IPS DF 4.7 (cell line): ENCODE results near the gene ITPKC.

Experiments
- DNase-seq: peaks from one replicate; pipeline ENCODE4 v3.0.0-alpha.2; 2013; ENCODE audit warnings: low spot score; ENCODE audit errors: extremely low read depth

Gene ITPKC

DNA sequence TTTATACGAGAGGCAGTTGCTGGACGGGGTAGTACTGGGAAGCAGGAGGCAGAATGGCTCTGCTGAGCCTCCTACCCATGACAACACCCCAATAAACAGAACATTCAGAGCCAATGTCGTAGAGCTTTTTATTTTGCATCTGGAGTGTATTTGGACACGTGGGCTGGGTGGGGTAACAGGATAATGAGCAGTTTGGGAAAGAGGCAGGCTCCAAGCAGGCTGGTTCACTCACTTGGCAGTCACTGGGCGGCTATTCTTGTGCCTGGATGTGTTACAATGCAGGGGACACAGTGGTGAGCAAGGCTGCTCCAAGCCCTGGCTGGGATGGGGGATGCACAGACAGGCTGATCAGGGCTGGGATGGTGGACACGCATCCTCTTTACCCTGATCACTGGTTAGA, 23.8 kb downstream of the ITPKC start:
- no peak for DNase-seq

DNA sequence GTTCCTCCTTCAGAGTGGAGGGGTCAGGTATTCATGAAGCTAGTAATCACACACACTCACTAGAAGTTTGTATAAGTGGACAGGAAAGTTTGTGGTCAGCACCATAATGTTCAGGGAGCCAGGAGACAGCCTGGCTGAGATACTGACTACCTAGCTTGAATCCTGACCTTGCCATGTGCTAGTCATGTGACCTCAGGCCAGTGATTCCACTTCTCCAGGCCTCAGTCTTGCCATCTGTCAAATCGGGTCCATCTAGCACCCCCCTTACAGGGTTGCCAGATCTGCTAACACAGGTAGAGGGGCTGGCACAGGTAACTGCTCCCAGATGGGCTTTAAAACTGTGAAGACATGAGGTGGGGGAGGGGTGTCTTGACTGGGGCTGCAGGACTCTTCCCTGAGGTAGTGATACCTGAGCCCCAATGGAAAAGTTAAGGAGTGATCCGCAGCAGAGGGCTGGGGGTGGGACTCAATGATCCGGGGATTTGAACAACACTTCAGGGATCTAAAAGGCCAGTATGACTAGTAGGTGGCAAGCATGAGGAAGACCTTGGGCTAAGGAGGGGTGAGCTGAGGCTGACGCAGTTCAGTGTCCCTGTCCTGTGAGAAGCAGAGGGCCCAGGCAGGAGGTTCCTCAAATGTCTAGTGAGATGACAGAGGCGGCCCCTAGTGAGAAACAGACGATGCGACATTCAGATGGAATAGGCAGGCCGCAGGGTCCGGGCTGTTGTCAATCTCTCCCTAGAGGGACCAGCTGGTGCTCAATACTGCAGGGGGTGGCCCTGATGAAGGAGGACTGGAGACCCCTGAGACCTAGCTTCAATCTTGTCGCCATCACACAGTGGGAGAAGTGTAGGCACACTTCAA, 24.8 kb downstream of the ITPKC start:
- DNase-seq = no peak

DNA sequence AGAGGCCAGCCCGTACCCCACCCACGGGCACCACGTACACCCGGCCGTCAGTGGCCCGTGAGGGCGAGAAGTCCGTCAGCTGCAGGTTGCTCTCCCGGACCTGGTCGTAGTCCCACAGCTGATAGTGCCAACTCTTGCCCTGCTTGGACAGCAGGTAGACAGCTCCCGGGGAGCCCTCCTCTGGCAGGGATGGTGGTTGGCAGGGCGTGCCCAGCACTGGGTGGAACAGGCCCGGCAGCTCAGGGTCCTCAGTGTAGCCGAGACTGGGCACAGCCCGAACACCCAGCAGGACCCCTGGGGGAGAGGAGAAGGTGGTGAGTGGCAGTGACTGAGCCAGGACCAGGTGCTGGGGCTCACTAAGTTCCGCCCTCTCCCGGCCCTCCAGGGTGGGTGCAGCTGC, 25.6 kb downstream of the ITPKC start:
- no peak for DNase-seq

DNA sequence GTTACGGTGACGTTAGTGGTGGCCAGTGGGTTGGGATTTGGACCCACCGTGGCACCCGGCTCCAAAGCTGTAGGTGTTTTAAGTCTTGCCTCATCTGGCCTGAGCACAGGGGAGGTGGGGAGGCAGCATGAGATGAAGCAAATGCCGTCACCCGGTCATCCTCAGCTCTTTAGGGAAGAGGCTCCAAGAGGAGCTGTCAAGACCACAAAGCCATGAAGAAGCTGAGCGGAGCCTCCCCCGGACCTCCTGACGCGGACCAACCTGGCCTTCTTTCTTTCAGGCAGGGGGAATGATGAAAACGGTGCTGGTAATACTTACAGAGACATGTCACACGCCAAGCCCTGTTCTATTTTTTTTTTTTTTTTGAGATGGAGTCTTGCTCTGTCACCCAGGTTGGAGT, 26.0 kb downstream of the ITPKC start:
- DNase-seq = no peak

DNA sequence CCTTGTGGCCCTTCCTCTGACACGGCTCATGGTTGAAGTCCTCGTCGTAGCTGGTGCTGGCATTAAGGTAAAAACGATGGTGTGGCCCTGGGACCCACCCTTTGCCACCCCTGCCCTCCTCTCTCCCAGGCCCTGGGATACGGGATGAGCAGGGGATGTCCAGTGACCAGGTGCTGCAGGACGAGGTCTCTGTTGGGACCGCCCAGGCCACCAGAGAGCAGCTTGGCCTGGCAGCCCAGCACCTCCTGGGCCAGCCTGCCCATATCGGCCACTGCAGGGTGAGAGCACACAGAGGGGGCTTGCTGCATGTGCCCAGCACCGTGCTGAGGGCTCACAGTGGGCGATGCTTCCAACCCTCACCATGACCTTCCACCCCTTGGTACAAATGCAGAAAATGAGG, 27.0 kb downstream of the ITPKC start:
- no peak for DNase-seq

DNA sequence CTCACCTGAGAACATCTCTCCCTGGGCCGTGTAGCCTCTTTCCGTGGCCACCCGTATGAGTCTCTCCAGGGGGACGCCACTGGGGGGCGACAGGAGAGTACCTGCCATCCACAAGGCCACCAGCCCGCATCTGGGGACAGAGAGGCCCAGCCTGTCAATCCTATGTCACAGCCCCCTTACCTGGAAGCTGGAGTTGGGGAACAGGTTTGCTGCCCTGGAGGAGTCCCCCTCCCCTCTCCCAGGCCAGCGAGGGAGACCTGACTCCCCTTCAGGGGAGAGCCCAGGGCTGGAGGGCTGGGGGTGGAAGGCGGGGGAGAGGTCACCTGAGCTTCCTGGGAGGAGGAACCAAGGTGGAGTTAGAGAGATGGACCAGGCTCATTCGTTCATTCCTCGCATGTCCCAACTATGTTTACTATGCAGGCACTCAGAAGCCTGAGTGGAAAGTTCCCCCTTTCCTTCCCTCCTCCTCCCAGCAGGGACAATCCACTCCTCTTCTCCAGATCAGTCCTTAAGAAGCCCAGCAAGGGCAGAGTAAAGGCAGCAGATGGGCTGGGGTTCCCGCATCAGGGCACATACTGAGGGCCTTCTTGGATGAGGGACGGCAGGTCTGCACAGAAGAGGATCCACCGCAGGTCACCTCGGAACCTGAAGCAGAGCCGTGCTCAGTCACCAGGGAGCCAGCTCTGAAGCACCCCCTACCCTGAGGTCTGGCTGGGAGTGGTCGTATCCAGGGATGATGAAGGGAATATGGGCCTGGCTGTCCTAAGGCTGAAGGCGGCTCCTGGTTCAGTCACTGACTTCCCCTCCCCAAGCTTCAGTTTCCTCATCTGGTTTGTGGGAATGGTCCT, 27.9 kb downstream of the ITPKC start:
- no peak for DNase-seq

DNA sequence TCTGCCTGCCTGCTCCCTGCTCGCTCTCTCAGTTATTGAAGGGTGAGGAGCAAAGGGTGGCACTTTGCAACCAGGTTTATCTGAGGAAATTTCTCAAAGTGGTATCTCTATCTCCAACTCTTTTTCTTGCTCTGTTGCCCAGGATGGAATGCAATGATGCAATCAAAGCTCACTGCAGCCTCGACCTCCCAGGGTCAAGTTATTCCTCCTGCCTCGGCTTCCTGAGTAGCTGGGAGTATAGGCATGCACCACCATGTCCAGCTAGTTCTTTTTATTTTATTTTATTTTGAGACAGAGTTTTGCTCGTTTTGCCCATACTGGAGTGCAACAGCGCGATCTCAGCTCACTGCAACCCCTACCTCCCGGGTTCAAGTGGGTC, 28.5 kb downstream of the ITPKC start:
- no peak for DNase-seq

DNA sequence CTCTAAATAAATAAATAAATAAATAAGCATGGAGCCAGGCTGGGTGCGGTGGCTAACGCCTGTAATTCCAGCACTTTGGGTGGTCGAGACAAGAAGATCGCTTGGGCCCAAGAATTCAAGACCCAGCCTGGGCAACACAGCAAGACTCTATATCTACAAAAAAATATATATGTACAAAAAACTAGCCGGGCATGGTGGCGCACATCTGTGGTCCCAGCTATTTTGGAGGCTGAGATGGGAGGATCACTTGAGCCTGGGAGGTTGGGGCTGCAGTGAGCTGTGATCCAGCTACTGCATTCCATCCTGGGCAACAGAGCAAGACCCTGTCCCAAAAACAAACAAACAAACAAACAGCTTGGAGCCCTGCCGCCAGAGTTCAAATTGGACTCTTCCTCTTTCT, 30.6 kb downstream of the ITPKC start:
- no peak for DNase-seq

DNA sequence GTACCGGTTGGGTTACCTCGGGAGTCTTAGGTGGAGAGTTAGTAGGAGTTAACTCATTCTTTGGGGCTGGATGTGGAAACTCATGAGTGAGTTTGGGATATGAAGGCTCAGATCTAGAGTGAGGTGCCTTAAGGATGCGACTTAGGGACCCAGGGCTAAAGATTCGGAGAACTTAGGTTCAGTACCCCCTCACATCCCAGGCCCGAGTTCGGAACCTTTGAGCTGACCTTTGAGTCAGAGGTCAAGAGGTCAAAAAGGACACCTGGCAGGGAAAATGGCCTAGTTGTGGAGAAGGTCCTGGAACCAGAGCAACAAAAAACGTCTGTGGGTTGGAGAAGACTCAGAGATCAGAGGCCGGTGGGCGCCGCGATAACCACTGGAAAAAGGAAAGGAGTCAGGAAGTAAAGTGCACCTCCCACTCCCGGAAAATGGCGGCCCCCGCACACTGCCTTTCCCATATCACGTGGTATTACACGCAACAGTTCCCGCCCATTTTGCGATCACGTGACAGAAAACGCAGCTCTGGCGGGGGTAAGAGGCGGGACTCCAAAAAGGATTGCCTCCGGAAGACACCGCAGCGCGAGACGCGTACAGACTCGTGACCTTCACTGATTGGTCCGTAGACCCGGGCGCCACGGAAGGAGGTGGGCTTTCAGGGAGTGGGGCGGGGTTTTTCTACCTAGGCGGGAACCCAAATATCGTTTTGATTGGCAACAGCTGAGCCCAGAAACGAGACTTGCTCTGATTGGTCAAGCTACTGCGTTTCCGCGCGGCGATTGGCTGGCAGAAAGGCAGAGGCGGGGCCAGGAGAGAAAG, 33.4 kb downstream of the ITPKC start, which contains the start of gene ACTMAP:
ACTMAP (minus strand) TSS at position 420 of the 816 bp plus-strand sequence. CDS start 674 bp downstream, outside the sequence.
- peak; percentile 99 for DNase-seq

DNA sequence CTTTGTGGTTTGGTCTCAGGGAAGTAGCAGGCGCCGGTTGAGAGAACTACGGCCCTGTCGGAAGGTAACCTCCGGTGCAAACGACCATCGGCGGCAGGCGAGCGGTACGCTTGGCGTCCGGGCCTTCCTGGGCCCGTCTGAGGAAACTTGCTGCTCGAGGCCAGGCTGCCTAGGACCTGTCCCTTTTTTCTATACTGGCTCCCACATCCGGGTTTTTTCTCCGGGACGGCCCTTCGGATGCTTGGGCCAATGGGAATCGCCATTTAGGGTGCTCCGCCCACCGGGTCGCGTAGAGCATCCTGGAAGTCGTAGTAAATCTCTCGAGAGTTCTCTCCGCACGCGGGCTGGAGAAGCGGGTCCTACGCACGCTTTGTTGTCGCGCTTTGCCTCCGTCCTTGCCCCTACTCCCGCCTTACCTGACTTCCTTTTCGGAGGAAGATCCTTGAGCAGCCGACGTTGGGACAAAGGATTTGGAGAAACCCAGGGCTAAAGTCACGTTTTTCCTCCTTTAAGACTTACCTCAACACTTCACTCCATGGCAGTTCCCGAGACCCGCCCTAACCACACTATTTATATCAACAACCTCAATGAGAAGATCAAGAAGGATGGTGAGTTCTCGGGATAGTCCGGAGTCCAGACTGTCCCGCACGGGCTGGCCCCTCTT, 34.1 kb downstream of the ITPKC start, which contains the start of gene SNRPA:
SNRPA (plus strand) TSS at position 330 of the 664 bp plus-strand sequence; CDS start at position 536, 206 bp downstream.
- DNase-seq = peak; percentile 94

DNA sequence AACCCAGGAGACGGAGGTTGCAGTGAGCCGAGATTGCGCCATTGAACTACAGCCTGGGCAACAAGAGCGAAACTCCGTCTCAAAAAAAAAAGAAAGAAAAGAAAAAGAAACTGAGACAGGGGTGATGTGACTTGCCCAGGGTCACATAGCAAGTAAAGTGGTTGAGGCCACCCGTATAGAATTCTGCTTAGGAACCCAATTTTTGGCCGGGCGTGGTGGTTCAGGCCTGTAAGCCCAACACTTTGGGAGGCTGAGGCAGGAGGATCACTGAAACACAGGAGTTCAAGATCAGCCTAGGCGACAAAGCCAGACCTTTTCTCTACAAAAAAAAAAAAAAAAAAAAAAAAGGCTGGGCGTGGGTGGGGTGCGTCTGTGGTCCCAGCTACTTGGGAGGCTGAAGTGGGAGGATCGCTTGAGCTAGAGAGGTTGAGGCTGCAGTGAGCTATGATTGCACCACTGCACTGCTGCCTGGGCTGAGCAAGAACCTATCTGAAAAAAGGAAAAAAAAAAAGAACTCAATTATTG, 35.4 kb downstream of the ITPKC start:
- no peak for DNase-seq

DNA sequence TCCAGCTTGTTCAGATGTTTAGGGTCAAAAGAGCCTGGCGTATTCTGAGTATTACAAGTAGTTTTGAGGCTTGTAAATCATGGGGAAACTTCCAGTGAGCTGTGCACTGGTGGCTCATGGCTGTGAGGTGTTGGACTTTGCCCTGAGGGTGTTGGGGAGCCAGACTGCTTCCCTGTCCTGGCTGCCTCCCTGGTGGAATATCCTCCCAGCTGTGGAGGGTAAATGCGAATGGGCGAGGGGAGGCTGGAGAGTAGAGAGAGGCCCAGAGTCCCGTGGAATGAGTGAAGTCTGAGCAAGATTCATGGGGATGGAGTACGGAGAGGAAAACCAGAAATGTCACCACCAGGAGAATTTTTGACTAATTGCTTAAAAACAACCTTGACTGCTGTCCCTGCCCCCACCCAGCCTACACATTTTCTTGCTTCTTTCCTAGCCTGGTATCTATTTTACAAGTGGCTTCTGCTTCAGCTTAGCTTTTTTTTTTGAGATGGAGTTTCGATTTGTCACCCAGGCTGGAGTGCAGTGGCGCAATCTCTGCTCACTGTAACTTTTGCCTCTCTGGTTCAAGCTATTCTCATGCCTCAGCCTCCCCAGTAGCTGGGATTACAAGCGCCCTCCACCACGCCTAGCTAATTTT, 37.8 kb downstream of the ITPKC start:
- DNase-seq = no peak

DNA sequence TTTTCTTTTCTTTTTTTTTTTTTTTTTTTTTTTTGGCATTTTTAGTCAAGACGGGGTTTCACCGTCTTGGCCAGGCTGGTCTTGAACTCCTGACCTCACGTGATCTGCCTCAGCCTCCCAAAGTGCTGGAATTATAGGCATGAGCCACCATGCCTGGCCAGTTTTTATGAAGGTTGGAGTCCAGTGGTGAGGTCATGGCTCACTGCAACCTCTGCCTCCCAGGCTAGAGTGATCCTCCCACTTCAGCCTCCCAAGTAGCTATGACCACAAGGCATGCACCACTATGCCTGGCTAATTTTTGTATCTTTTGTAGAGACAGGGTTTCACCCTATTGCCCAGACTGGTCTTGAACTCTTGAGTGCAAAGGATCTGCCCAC, 38.3 kb downstream of the ITPKC start:
- DNase-seq = no peak

DNA sequence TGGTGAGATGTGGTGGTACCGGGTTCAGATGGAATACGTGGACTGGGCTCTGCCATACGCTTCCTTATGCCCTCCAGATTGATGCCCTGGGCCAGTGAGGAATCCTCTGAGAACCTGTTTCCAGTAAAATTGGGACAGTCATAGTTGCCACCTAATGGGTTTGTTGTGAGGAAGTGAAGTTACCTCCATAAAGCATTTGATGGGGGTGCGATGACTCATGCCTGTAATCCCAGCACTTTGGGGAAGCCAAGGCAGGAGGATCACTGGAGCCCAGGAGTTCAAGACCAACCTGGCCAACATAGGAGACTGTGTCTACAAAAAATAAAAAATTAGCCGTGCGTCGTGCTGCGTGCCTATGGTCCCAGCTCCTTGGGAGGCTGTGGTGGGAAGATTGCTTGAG, 38.9 kb downstream of the ITPKC start:
- DNase-seq = no peak

DNA sequence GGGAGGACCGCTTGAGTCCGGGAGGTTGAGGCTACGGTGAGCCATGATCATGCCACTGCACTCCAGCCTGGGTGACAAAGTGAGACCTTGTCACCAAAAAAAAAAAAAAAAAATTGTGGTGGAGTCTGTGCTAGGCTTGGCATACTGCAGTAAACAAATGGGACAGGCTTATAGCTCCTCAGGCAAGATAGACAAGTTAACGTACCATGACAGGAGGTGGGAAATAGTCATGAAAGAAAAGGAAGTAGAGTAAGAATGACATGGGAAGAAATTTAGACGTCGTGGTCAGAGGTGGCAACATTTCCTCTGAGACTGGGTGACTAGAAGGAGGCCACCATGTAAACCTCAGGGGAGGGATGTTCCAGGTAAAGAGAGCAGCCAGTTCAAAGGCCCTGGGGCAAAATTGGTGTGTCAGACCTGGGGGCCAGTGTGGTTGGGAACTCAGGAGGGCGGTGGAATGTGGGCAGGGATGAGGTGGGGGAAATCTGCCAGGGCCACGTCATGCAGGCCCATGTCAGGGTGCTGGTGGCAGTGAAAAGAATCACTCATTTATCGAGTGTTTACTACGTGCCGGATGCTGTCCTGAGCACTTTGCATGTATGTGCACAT, 39.7 kb downstream of the ITPKC start:
- no peak for DNase-seq

DNA sequence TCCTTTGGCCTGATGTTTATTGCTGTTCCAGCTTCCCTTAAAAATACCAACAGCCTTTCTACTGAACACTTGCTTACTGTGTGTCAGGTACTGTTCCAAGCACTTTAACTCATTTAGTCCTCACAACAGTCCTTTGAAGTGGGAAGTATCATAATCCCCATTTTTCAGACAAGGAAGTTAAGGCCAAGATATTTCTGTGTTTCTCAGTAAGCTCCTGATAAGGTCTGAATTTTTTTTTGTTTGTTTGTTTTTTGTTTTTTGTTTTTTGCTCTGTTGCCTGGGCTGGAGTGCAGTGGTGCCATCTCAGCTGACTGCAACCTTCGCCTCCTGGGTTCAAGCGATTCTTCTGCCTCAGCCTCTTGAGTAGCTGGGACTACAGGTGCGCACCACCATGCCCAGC, 41.6 kb downstream of the ITPKC start:
- DNase-seq = no peak

DNA sequence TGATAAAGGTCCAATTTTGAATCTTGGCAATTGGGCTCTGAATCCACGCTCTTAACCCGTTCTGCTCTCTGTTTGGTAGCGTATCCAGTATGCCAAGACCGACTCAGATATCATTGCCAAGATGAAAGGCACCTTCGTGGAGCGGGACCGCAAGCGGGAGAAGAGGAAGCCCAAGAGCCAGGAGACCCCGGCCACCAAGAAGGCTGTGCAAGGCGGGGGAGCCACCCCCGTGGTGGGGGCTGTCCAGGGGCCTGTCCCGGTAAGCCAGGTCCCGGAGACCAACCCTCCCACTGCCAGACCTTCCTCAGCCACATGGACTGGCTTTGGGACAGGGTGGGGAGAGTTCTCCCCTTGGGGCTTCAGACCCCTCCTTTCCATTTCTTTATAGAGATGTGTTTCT, 42.4 kb downstream of the ITPKC start:
- no peak for DNase-seq

DNA sequence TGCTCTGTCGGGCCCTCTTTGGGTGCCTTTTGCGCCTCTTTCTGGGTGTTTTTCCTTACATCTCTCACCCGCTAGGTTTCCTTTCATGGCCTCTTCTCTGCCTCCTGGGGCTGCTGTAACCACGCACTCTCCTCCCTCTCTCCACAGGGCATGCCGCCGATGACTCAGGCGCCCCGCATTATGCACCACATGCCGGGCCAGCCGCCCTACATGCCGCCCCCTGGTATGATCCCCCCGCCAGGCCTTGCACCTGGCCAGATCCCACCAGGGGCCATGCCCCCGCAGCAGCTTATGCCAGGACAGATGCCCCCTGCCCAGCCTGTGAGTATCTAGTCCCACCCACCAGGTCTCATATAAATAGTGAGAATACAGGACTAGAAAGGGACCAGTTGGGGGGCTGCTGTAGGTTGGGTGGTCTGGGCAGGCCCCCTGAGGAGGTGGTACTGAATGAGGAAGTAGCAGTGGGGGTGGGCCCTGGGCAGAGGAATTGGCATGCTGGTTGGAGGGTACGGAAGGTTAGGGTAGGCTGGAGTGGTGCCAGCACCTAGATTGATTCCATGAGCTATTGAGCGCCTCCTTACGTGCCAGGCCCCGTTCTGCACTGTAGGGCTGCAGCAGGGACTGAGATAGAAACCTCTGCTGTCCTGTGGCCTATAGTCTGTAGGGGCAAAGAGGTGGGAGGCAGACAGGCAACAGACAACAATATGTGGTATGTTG, 46.0 kb downstream of the ITPKC start:
- no peak for DNase-seq

DNA sequence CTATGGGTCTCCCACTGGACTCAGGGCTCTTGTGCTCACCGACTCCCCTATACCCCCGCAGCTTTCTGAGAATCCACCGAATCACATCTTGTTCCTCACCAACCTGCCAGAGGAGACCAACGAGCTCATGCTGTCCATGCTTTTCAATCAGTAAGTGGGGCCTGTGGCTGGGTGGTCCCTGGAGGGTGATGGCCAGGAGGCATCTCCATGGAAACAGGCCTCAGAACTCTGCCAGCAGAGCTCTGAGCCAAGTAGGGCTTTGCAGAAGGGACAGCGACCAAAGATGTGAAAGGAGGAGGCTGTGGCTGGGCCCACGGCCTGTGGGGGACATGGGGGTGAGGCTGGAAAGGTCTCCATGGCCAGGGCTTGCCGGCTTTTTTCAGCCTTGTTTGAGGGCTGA, 46.6 kb downstream of the ITPKC start:
- no peak for DNase-seq
